RWPE2 (cell line): Measurements from ENCODE around the gene COQ8B.

Experiments
- ATAC-seq: fragments of 200-7000 bp; cut with Tn5 transposase; 3 replicates; pipeline ENCODE4 v1.9.1; 2021; ENCODE audit warnings: low read depth
- DNase-seq: peaks from one replicate; pipeline ENCODE4 v3.0.0-alpha.2; 2020; ENCODE audit warnings: low spot score
- H3K27ac ChIP-seq: fragments of 450-650 bp; 2 replicates; pipeline ENCODE4 v1.5.1; 2017; ENCODE audit warnings: mild to moderate bottlenecking; ENCODE audit not compliant: poor library complexity, severe bottlenecking
- H3K27me3 ChIP-seq: fragments of 250-450 bp; sonication (Bioruptor Pico); 2 replicates; pipeline ENCODE4 v1.5.1; 2021; ENCODE audit warnings: mild to moderate bottlenecking, moderate library complexity; ENCODE audit not compliant: insufficient read depth, poor library complexity, severe bottlenecking
- H3K36me3 ChIP-seq: fragments of 250-450 bp; sonication (Bioruptor Pico); 2 replicates; pipeline ENCODE4 v1.5.1; 2020; ENCODE audit warnings: low read depth, mild to moderate bottlenecking, moderate library complexity
- H3K4me1 ChIP-seq: fragments of 250-450 bp; sonication (Bioruptor Pico); 2 replicates; pipeline ENCODE4 v1.5.1; 2021; ENCODE audit warnings: mild to moderate bottlenecking, moderate library complexity; ENCODE audit not compliant: insufficient read depth, poor library complexity, severe bottlenecking
- H3K4me3 ChIP-seq: fragments of 250-450 bp; sonication (Bioruptor Pico); 2 replicates; pipeline ENCODE4 v1.5.1; 2021; ENCODE audit warnings: mild to moderate bottlenecking, moderate library complexity; ENCODE audit not compliant: severe bottlenecking
- H3K9me3 ChIP-seq: fragments of 250-450 bp; sonication (Bioruptor Pico); 2 replicates; pipeline ENCODE4 v1.5.1; 2021; ENCODE audit warnings: mild to moderate bottlenecking, moderate library complexity; ENCODE audit not compliant: severe bottlenecking
- CTCF ChIP-seq: fragments of 450-650 bp; IDR thresholded peaks from one replicate; pipeline ENCODE4 v1.5.1; 2017; ENCODE audit warnings: mild to moderate bottlenecking, moderate library complexity; ENCODE audit not compliant: poor library complexity, severe bottlenecking

The COQ8B gene

GRCh38 chr19:40759352-40759751 is 42.7 kb upstream of the COQ8B start:
- Histone ChIP-seq H3K9me3 (no peaks in the 10 kb centered on the region), H3K4me3 (no peak overlapping the region), H3K27me3 (no peaks in the 10 kb centered on the region), H3K27ac (no peak overlapping the region), H3K4me1 (peaks cover 13% of the 10 kb centered on the region), H3K36me3 (peaks cover 98% of the 10 kb centered on the region)
- no peak for DNase-seq
- ATAC-seq, result no peak
- TF ChIP-seq CTCF, result no peak

GRCh38 chr19:40758491-40758890 is 41.8 kb upstream of the COQ8B start:
- H3K27me3 ChIP-seq, result no peaks in the 10 kb centered on the region
- peaks cover 16% of the 10 kb centered on the region for H3K4me1 ChIP-seq
- ATAC-seq (no peak), DNase-seq (no peak)
- no peak overlapping the region for H3K4me3 ChIP-seq
- H3K36me3 ChIP-seq, result peaks cover 95% of the 10 kb centered on the region
- no peak for TF ChIP-seq CTCF
- no peaks in the 10 kb centered on the region for H3K9me3 ChIP-seq
- no peak overlapping the region for H3K27ac ChIP-seq

DNA sequence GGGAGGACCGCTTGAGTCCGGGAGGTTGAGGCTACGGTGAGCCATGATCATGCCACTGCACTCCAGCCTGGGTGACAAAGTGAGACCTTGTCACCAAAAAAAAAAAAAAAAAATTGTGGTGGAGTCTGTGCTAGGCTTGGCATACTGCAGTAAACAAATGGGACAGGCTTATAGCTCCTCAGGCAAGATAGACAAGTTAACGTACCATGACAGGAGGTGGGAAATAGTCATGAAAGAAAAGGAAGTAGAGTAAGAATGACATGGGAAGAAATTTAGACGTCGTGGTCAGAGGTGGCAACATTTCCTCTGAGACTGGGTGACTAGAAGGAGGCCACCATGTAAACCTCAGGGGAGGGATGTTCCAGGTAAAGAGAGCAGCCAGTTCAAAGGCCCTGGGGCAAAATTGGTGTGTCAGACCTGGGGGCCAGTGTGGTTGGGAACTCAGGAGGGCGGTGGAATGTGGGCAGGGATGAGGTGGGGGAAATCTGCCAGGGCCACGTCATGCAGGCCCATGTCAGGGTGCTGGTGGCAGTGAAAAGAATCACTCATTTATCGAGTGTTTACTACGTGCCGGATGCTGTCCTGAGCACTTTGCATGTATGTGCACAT is 39.9 kb upstream of the COQ8B start:
- Histone ChIP-seq H3K27ac (peak overlapping the region; percentile 19), H3K4me1 (peaks cover 19% of the 10 kb centered on the region), H3K27me3 (no peaks in the 10 kb centered on the region), H3K4me3 (no peak overlapping the region), H3K9me3 (no peaks in the 10 kb centered on the region), H3K36me3 (peaks cover 91% of the 10 kb centered on the region)
- DNase-seq (no peak), ATAC-seq (peak; percentile 62)
- TF ChIP-seq CTCF, result no peak

- Histone ChIP-seq H3K9me3 (no peaks in the 10 kb centered on the region), H3K4me1 (peaks cover 19% of the 10 kb centered on the region), H3K36me3 (peaks cover 83% of the 10 kb centered on the region), H3K27me3 (no peaks in the 10 kb centered on the region), H3K27ac (peak overlapping the region; percentile 19), H3K4me3 (no peak overlapping the region)
- no peak for DNase-seq
- ATAC-seq, result no peak
- no peak for TF ChIP-seq CTCF
Observed at GRCh38 chr19:40755791-40756190, 39.1 kb upstream of the COQ8B start.

DNA sequence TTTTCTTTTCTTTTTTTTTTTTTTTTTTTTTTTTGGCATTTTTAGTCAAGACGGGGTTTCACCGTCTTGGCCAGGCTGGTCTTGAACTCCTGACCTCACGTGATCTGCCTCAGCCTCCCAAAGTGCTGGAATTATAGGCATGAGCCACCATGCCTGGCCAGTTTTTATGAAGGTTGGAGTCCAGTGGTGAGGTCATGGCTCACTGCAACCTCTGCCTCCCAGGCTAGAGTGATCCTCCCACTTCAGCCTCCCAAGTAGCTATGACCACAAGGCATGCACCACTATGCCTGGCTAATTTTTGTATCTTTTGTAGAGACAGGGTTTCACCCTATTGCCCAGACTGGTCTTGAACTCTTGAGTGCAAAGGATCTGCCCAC is 38.5 kb upstream of the COQ8B start:
- Histone ChIP-seq H3K27me3 (no peaks in the 10 kb centered on the region), H3K9me3 (no peaks in the 10 kb centered on the region), H3K4me1 (peaks cover 19% of the 10 kb centered on the region), H3K4me3 (no peak overlapping the region), H3K27ac (peak overlapping the region; percentile 19), H3K36me3 (peaks cover 77% of the 10 kb centered on the region)
- no peak for ATAC-seq
- no peak for DNase-seq
- no peak for TF ChIP-seq CTCF
